ENCODE measurements around the gene NFKB2.
A peak's percentile ranks its signal among the peaks of the same experiment; 100 is the strongest.

Gene NFKB2

GRCh38 chr10:102397222-102398171, 2.0 kb downstream of the NFKB2 start:
- no peak for TF ChIP-seq CTCF (IDR thresholded peaks at IDR 0.05; ENCODE audit: control extremely low read depth, extremely low read depth, low read depth, missing control alignments)
- CTCF ChIA-PET, result interaction anchor here (1.3 to 9.6 kb wide), 9 partner anchors 12 to 228 kb away, joined by 3 to 213 read pairs (median 10); partner anchors contain the start of genes ELOVL3 and FBXL15
- POLR2A ChIA-PET, result interaction anchor here (0.8 kb wide), 1 partner anchor 13 kb away, joined by 3 read pairs; no protein-coding TSS in a partner anchor
- DNase-seq (ENCODE audit: extremely low spot score), result no peak

GRCh38 chr10:102398172-102399020, 2.9 kb downstream of the NFKB2 start:
- DNase-seq (ENCODE audit: extremely low spot score), result no peak
- ChIA-PET CTCF (interaction anchor here (0.8 to 9.6 kb wide), 30 partner anchors 9 to 239 kb away, joined by 3 to 213 read pairs (median 6); partner anchors contain the start of genes CUEDC2, ELOVL3, FBXL15 and GBF1), POLR2A (interaction anchor here (0.6 to 0.8 kb wide), 2 partner anchors 13 to 14 kb away, joined by 3 to 4 read pairs; no protein-coding TSS in a partner anchor)
- TF ChIP-seq CTCF (IDR thresholded peaks at IDR 0.05; ENCODE audit: control extremely low read depth, extremely low read depth, low read depth, missing control alignments), result no peak

- POLR2A ChIA-PET, result interaction anchor here (0.5 to 0.6 kb wide), 3 partner anchors 14 to 18 kb away, joined by 3 to 6 read pairs (median 4); no protein-coding TSS in a partner anchor
- CTCF ChIA-PET, result interaction anchor here (0.6 to 9.6 kb wide), 50 partner anchors 8 to 264 kb away, joined by 3 to 213 read pairs (median 4); partner anchors contain the start of genes C10orf95, CUEDC2, ELOVL3 and FBXL15
- DNase-seq (ENCODE audit: extremely low spot score), result peak; percentile 89
Observed at GRCh38 chr10:102399217-102400021, 3.9 kb downstream of the NFKB2 start.

GRCh38 chr10:102400076-102400475, 4.6 kb downstream of the NFKB2 start:
- DNase-seq (ENCODE audit: extremely low spot score), result no peak
- ChIA-PET CTCF (interaction anchor here (0.7 to 9.6 kb wide), 31 partner anchors 7 to 265 kb away, joined by 3 to 213 read pairs (median 8); partner anchors contain the start of genes C10orf95, CUEDC2, ELOVL3 and FBXL15), POLR2A (interaction anchor here (0.5 kb wide), 1 partner anchor 18 kb away, joined by 6 read pairs; no protein-coding TSS in a partner anchor)
- TF ChIP-seq CTCF (IDR thresholded peaks at IDR 0.05; ENCODE audit: control extremely low read depth, extremely low read depth, low read depth, missing control alignments), result no peak

More at GRCh38 chr10:102399217-102400021, 3.9 kb downstream of the NFKB2 start:
- TF ChIP-seq CTCF (IDR thresholded peaks at IDR 0.05; ENCODE audit: control extremely low read depth, extremely low read depth, low read depth, missing control alignments), result peak; percentile 99

GRCh38 chr10:102400598-102401341, 5.3 kb downstream of the NFKB2 start:
- no peak for TF ChIP-seq CTCF (IDR thresholded peaks at IDR 0.05; ENCODE audit: control extremely low read depth, extremely low read depth, low read depth, missing control alignments)
- POLR2A ChIA-PET, result no interaction called here
- CTCF ChIA-PET, result interaction anchor here (0.7 to 9.6 kb wide), 14 partner anchors 10 to 266 kb away, joined by 3 to 213 read pairs (median 11); partner anchors contain the start of genes C10orf95, ELOVL3 and FBXL15
- no peak for DNase-seq (ENCODE audit: extremely low spot score)

Measured in GM10248 (cell line).